HEK293 (cell line): ENCODE results near the gene NRP2.

ENCODE experiments used
- ZNF214 ChIP-seq: fragments of 450-650 bp; formaldehyde crosslinking; IDR thresholded peaks from 2 replicates; pipeline ENCODE4 v1.5.1; 2017; ENCODE audit warnings: missing biosample characterization, mild to moderate bottlenecking, missing genetic modification characterization, borderline replicate concordance
- TF ChIP-seq, protein P1 (sequence below): fragments of 450-650 bp; formaldehyde crosslinking; conservative IDR thresholded peaks from 2 replicates; pipeline ENCODE4 v1.5.1; 2016; ENCODE audit warnings: low read depth, missing biosample characterization, missing genetic modification characterization

DNA sequence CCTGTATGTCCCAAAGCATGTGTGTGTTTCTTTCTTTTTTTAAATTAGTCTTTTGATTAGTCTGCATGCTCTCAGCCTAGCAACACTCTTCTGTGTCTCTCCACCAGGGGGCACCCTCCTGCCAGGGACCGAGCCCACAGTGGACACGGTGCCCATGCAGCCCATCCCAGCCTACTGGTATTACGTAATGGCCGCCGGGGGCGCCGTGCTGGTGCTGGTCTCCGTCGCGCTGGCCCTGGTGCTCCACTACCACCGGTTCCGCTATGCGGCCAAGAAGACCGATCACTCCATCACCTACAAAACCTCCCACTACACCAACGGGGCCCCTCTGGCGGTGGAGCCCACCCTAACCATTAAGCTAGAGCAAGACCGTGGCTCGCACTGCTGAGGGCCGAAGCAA is 93.8 kb downstream of the NRP2 start:
- TF ChIP-seq, protein P1, sequence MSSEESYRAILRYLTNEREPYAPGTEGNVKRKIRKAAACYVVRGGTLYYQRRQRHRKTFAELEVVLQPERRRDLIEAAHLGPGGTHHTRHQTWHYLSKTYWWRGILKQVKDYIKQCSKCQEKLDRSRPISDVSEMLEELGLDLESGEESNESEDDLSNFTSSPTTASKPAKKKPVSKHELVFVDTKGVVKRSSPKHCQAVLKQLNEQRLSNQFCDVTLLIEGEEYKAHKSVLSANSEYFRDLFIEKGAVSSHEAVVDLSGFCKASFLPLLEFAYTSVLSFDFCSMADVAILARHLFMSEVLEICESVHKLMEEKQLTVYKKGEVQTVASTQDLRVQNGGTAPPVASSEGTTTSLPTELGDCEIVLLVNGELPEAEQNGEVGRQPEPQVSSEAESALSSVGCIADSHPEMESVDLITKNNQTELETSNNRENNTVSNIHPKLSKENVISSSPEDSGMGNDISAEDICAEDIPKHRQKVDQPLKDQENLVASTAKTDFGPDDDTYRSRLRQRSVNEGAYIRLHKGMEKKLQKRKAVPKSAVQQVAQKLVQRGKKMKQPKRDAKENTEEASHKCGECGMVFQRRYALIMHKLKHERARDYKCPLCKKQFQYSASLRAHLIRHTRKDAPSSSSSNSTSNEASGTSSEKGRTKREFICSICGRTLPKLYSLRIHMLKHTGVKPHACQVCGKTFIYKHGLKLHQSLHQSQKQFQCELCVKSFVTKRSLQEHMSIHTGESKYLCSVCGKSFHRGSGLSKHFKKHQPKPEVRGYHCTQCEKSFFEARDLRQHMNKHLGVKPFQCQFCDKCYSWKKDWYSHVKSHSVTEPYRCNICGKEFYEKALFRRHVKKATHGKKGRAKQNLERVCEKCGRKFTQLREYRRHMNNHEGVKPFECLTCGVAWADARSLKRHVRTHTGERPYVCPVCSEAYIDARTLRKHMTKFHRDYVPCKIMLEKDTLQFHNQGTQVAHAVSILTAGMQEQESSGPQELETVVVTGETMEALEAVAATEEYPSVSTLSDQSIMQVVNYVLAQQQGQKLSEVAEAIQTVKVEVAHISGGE = no peak
- no peak for TF ChIP-seq ZNF214 (tag by site-specific recombination)
